Mesenteric fat pad (tissue), 1 donor: ENCODE results near the gene ABCC9. TPM values are rescaled to one million over a fixed set of nuclear protein-coding genes. Genes with fewer than 3 reads are reported as not detected.

Source experiments
- DNase-seq: peaks from one replicate; pipeline ENCODE4 v3.0.0-alpha.2; 2020; ENCODE audit warnings: low spot score
- total RNA-seq: library from RNA; stranded (reverse); fragmentation: NEBNext Ultra II Directional; extraction: Animal tissue kit (Norgen Biotek cat#: 25700); gene quantifications from one replicate; pipeline ENCODE4 v1.2.1, GENCODE V29; 2021
- donor health status: DM: yes; HTN: yes; CAD: no.

Gene ABCC9
- total RNA-seq, 1 donor from 2014 or later, result 55.1 TPM

DNA sequence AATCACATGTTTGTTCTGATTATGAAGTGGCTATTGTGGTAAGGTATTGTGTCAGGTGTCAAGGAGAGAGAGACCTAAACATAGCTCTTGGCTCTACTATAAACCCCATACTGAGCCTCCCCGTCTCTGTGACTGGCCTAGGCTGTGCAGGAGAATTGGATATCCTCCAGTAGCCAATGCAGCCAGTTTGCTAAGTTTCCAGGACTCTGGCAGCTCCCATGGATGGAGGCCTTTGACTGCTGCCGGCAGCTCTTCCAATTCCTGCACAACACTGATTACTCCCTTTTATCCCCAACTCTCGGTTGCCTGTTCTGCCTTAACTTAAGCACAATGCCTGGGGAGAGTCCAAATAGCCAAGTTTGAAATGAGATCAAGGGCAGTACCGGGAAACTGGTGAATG, 59.3 kb downstream of the ABCC9 start:
- DNase-seq, result no peak

DNA sequence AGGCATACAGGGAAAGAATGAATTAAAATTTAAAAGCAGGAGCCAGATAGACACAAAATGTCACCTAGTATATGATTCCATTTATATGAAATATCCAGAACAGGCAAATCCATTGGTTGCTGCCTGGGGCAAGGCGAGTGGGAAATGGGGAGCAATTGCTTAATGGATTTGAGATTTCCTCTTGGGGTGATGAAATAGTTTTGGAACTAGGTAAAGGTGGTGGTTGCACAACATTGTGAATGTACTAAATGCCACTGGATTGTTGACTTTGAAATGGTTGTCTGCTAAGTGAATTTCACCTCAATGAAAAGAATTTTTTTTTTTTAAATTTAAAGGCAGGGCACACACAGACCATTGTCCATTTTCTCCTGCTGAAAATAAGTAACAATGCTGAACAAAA, 61.9 kb downstream of the ABCC9 start:
- no peak for DNase-seq

DNA sequence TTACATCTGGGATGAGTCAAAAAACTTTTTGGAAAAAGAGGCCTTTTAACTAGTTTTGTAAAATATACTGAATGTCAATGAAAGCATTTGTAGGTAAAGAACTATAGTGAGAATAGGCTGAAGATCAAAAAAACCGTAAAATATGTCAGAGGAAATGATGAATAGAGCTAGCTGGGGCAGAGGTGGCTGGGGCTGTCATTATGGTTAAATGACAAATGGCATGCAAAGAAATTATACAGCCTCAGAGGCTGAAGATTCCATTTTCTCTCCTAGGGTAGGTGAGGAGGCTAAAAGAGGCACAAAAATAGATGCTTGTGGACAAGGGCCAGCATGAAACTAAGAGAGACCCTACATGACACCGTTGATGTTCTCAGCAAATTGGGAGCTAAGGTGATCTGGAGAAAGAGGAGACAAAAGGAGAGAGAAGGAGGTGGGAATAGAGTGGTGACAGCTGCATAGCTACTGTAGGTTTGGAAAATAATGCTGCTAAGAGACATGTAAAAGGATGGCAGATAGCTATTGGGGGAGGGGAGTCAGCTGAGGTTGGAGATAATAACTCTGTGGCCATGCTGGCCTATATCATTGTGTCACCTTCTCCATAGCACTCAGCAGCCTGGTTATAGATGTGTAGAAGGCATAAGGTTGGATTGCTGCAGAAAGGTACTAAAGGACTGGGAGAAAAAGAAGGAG, 63.8 kb downstream of the ABCC9 start:
- DNase-seq, result no peak

DNA sequence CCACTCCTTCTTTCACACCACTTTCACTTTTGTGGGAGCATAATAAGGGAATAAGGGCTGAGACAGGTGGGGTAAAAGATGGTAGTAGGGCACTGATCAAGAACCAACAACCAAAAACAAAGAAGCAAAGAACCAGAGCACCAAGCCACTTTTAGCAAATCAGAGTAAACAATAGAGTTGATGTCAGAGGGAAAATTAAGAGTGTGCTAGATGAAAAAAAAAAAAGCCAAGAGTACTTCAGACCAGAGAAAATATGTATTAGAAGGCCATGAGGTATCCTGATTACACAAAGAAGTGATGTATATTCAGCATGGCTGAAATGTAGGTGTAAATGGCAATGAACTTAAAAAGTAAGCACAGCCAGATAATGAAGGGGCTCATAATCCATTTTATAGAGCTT, 75.4 kb downstream of the ABCC9 start:
- no peak for DNase-seq

DNA sequence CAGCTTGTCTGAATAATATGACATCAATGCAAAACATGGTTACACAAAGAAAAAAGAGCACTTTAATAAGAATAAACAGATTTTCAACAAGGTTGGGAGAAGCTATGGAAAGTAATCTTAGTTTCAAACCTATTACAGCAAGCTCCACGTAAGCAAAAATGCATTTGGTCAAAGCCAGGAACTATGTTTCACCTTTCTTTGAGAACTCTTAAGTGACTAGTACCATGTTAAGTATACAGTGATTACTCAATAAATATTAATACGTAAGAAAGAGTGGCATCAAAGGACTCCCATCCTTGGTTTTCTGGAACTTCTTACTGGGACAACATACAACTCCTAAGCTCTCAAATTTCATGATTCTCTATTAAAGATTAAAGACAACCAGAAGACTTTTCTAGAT, 80.7 kb downstream of the ABCC9 start:
- DNase-seq, result no peak

DNA sequence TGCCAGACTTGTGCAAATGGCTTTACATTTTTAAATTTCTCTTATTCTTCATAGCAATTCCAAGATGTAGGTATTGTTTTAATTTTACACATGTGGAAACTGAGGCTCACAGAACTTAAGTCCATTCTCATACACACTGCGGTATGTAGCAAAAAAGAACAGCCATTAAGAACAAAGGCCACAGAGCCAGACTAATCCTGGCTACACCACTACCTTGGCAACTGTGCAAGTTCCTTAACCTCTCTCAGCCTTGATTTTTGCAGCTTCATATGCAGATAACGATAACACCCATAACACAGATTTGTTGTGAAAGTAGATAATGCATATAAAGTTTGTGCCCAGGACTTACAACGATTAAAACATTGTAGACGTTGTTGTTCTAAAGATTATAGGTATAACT, 81.1 kb downstream of the ABCC9 start:
- DNase-seq, result no peak

DNA sequence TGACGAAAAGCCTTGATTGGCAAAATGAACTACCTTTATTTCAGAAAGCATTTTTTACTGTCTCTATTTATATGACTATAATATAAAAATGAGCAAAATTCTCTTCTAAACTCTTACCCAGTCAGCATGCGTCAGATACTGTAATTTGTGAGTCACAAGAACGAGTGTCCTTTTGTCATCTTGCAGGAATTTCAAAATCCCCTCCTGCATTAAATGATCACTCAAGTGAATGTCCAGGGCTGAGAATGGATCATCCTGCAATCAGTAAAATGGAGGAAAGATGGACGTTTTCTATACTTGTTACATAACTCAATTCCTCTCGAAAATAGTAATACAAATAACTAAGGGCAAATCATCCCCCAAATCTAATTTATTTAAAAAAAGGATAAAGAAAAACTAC, 89.0 kb downstream of the ABCC9 start:
- DNase-seq, result no peak

DNA sequence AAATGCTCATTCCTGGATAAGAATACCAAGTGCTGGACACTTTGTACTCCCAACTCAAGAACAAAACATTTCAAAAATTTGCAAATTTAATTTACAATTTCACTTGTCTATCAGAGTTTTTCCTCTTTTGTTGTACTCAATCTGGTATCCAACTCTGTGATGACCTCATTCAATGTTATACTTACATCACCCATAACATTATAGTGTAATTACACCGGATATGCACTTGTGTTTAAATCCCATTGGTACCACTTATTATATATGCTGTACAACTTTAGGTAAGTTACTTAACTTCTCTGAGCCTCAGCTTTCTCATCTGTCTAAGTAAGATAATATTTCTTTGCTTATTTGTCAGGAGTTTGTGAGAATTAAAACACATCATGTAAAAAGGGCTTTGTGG, 90.1 kb downstream of the ABCC9 start:
- DNase-seq, result no peak

DNA sequence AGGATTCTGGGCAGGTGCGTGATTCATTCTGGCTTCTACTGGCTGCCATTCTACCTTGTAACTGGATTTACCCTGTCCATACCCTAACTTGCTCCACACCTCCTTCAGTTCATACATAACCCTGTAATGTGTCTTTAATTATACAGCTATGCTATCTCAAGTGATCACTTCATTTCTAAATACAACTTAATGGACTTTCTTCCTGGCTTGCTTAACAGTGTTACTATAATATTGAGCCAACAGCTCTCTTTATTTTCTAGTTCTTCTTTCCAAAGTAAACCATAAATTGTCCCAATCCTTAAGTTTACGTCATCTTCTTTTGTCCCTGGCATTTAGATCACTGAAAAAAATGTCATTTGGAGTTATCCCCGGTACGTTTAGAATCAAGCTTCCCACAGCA, 90.8 kb downstream of the ABCC9 start:
- DNase-seq, result no peak

DNA sequence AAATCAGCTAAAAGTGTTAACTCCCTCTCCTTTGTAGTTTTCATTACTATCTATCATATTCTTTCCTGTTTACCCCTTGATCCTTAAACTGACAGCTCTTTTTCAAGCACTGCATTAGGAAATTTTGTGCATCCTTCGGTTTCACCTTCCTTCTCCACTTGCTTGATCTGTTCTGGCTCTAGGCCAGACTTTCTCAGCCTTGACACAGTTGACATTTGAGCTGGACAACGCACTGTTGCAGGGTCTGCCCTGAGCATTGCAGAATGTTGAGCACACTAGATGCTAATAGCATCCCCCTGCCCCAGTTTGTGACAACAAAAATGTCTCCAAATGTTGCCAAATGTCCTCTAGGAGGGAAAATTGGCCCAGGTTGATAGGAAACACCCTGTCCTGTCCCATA, 91.3 kb downstream of the ABCC9 start:
- no peak for DNase-seq

DNA sequence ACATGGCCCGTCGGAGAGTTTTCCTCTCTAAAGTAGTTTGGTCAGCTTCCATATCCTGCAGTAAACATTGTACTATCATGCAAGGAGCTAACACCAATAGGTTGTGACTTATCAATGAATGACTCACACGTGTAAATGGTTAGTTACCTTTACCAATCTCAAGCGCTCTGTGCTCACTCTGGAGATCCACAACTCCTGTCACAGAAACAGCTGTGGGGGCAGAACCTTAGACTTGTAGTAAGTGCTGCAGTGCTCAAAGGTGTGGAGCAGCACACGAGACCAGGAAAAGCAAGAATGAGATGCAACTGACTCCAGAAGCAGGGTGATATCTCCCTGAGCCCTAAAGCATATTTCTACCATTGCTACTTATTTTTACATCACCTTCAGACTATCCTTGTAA, 93.0 kb downstream of the ABCC9 start:
- DNase-seq, result no peak

DNA sequence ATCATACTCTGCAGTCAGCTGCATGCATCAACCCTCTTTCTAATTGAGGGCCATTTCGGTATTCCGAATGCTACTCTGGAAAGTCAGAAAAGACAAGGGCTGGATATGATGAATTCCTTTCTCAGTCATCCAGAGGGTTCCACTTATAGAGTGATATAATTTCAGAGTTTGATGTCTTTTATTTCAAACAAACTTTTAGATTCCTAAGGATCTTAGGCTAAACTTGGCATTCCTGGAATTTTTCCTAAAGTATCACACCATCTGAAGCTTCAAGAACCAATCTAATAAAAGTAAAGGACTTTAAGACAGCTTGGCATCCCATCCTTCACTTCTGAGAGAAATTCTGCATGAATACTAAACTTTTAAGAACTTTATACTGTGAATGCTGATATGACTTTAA, 97.4 kb downstream of the ABCC9 start:
- no peak for DNase-seq

DNA sequence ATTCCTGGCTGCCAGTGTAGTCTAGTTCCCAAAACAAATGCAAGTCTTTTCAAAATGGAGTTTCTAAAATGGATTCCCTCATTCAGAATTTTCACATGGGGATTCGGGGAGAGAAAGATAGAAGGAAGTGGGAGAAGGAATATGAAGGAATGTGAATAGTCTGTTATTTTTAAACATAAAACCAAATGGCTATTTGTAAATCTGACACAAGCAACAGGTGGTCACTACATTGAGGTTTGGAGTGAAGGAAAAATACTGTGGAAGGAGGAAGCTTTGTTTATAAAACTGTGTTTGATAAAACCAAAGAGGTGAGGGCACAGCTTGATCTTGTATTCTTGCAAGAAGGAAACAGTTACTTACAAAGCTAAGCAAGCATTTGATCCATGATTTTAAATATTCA, 101.5 kb downstream of the ABCC9 start:
- no peak for DNase-seq

DNA sequence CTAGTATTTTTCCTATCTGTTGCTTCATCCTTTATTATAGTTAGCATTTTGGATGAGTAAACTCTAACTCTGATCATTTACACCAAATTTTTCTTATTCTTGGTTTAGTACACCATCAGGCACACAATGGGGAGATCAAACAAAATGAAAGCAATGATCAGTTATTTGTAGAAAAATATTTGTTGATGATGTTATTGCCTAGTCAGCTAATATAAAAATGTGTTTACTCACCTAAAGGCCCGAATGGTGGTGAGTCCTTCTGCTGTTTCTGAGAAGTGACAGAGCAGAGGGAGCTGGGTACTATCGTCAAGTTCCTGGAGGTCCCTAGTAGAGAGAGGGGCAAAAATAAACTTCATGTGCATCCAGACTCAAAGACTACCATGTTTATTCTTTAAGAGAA, 103.4 kb downstream of the ABCC9 start:
- no peak for DNase-seq

DNA sequence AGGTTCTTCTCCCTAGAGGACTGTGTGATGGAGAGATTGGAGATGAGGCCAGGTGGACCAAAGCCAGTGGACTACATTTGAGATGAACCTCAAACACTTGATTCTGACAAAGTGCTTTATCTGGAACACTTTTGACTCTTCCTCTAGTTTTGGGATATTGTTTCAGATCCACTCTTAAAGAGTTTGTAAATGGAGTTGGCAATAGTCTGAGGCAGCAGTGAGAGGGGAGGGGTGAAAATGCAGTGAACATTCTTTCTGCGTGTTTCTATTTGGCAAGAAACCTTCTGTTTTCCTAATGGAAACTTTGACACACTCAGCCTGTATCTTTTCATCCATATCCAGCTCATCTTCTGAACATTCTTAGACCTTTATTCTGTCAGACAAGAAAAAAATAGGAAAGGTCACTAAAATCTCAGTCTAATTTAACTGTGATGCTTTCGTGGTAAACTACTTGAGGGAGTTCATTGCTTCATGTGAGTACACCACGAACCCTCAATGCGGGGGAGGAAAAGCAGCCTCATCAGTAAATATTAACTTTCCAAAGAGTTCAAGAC, 109.4 kb downstream of the ABCC9 start:
- DNase-seq, result no peak

DNA sequence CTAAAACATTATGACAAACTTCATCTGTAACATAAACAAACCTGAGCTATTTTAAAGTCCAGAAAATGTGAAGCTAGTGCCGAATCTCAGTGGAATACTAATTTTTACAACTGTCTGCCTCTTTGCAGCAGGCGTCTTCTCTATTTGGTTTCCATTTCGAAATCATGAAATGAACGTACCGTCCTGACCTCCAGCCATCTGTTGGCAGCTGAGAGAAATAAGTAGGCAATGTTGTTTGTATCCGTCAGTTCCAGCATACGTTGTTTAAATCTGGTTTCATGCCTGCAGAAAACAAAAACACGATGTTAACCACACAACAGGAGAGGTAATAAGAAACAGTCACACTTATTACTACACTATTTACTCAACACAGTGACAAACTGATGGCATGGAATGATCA, 112.4 kb downstream of the ABCC9 start:
- no peak for DNase-seq

DNA sequence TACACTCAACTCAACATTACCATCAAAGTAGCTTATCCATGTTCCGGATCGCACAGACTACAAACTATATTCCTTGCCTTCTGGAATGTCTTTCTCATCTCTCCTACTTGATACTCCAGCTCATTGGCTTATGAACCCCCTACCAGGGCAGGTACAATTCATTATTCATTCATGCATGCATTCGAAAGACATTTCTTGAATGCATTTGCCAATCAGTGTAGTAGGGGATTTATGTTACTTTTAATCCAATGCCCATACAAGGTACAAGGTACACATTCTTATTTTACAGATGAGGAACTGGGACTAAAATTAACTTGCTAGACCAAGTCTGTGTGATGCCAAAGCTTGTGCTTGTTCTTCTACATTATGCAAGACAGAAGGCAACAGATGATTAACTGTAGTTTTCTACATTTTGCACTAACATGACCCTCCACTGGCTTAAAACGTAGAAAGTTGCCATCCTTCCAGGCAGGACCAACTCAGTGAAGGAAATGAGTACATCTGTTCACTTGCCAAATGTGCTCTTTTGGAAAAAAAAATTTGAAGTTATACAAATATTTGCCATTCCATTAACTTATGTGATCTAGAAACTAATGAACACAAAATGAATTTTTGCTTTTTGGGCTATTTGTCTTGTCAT, 113.0 kb downstream of the ABCC9 start:
- DNase-seq, result no peak

DNA sequence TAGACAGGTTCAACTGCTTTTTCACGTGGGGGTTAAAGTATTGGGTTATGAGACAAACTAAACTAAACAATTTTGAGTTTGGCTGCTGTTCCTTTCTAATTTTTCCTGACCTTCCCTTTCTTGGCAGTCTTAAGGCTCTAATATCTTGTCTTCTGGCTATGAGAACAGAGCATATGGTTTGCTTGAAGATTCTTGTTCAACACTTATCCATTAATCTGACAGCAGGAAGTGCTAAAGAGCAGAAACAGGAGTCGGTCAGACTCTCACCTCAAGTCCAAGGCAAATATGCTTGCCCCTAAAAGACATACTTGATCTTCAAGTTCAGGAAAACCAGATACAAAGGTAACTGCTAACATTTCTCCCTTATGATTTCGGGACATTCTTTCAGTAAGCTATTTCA, 114.1 kb downstream of the ABCC9 start:
- DNase-seq, result no peak

DNA sequence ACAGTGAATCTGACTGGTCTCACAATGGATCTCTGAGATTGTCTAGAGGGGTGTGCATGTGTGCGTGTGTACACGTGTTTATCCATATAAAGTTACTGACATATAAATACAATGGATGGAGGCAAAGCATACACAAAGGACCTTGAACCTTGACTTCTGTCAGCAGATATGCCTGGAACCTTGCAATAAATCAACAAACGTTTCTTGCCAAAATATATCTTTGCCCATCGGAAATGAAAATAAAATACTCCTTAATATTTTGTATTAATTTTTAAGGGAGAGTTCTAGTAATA, 114.7 kb downstream of the ABCC9 start:
- DNase-seq, result no peak

DNA sequence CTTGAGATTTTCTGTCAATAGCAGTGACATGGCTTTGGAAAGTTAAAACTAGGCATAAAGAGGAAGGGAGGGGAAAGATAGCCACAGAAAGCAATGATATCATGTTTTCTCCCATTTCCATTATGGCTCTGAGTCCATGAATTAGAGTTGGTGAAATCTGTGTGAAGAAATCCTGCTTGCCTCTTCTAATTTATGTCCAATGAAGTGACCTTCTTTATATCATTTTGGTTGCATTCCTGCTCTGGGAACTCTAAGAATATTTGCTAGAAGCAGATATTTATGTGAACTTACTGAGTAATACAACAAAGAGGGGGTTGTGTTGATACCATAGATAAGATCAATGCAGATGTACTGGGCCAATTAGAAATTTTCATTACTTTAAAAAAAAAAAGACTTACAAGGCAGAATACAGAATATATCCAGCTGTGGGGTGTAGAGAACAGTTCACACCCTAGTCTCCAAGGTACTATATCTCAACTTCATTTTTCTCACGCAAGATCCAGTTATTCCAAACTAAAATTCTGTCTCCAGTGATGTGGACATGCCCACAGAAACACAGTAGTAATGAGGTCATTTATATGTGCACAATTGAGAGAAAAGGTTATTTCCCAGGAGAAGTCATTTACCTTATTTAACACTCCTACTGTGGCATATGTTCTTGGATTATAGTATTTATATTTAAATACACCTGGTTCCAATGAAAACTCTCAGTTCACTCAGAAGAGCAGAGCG, 115.2 kb downstream of the ABCC9 start:
- no peak for DNase-seq

DNA sequence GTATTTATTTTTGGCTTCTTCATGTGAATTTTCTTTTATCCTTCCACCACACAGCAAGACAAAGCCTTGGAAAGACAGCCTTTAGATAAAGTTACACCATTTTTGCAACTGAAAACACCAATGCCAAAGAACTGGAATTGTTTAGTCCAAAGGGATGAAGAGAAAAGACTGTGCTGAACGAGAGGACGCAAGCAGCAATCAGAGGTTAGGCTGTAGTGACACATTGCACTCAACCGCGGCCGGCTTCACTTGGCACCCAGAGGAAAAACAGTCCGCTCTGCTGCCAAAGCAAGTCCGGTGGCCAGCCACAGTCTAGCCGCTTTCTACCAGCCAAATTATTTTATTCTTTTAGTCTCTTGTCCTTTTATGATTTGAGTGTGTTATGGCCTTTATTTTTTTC, 117.6 kb downstream of the ABCC9 start:
- DNase-seq, result no peak

DNA sequence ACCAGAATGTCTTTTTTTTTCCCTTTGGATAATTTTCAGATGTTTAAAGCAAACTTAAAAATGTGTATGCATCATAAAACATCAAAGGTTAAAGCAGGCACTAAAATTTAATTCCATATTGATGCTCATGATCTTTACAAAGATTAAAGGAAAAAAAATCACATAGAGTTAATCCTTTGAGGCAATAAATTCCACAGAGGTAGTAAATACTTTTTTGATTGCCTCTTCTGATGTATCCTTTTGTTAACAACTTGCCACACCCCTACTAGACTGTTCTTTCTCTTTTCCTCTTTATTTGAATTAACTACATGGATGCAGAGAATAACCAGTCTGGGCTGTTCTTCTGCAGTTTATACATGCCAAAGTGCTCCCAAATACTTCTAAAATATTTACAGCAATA, 121.5 kb downstream of the ABCC9 start:
- no peak for DNase-seq

DNA sequence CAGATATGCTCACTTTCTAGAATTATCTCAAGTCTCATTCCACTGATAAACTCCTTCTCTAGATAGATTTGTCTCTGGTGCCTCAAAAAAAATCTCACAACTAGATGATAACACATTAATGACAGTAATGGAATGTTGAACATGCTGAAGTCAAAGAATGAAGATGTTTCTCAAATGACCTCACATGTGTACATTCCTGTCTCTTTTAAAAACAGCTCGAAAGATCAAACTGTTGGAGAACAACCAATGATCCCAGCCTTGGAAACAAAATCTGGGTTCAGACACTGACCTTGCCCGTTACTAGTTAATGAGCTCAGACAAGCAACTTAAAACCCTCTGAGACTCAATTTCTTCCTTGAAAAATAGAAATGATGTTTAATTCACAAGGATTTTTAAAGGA, 122.0 kb downstream of the ABCC9 start:
- DNase-seq, result no peak
